HCT116 (cell line): Measurements from ENCODE around the gene BST1. TPM values are rescaled to one million over a fixed set of nuclear protein-coding genes. Genes with fewer than 3 reads are reported as not detected.

Experiments used
- ATAC-seq: fragments of 200-7000 bp; cut with Tn5 transposase; 2 replicates; pipeline ENCODE4 v1.9.1; 2020; ENCODE audit warnings: mild to moderate bottlenecking, moderate library complexity
- BruUV-seq: library from RNA; stranded (reverse); fragments of 400-500 nt; replicated peaks from 2 replicates; lab custom pipeline; 2021; lab: Mats Ljungman, UMichigan
- CTCF ChIA-PET: fragments of 300-600 bp; sonication (Branson Sonifier 250); formaldehyde crosslinking; loops from one replicate; lab custom pipeline; 2021; ENCODE audit warnings: antibody characterized with exemption; lab: Charles Lee
- POLR2A ChIA-PET: fragments of 300-600, 350-600 bp; sonication (Branson Sonifier 250); formaldehyde crosslinking; loops from one replicate; lab custom pipeline; 2021; ENCODE audit warnings: antibody characterized with exemption; lab: Charles Lee
- RAD21 ChIA-PET, 2 experiments: fragments of 300-600 bp; sonication (Branson Sonifier 250); formaldehyde crosslinking; loops; one replicate each; lab custom pipeline; 2023; ENCODE audit warnings: low total read pairs in 2 of 2; ENCODE audit not compliant: uncharacterized antibody in 2 of 2, unreplicated experiment in 2 of 2, low non-redundant PET in 1 of 2; lab: Charles Lee
- DNase-seq: peaks from one replicate; pipeline ENCODE4 v3.0.0-alpha.2; 2010; ENCODE audit warnings: low read depth, low spot score
- H2AFZ ChIP-seq: fragments of 200-600 bp; shearing (Covaris generic), sonication (generic); 2 replicates; pipeline ENCODE4 v1.6.1; 2017; ENCODE audit warnings: low read depth, mixed run types, mixed read lengths, antibody characterized with exemption, low read length; ENCODE audit not compliant: poor library complexity, severe bottlenecking
- H3K27ac ChIP-seq: 2 replicates; pipeline ENCODE4 v1.5.1; 2012; ENCODE audit warnings: low read depth, low read length
- H3K27me3 ChIP-seq: fragments of 200-600 bp; sonication (generic); 2 replicates; pipeline ENCODE4 v1.6.1; 2016; ENCODE audit warnings: mixed run types, low read length, mixed read lengths; ENCODE audit not compliant: insufficient read depth
- H3K36me3 ChIP-seq, 2 experiments: fragments of 200-500 bp in 1 of 2; fragments of 200-600 bp in 1 of 2; sonication (Bioruptor generic) in 1 of 2; sonication (generic) in 1 of 2; 2 replicates each; pipeline versions ENCODE4 v1.5.1 to v1.6.1; 2014 to 2016; ENCODE audit warnings: low read length in 2 of 2, inconsistent platforms in 1 of 2, mixed read lengths in 1 of 2, mixed run types in 1 of 2; ENCODE audit not compliant: insufficient read depth in 2 of 2, control insufficient read depth in 1 of 2
- H3K4me1 ChIP-seq, 2 experiments: fragments of 200-600 bp in 1 of 2; sonication (generic) in 1 of 2; 2 replicates each; pipeline versions ENCODE4 v1.5.1 to v1.6.1; 2012 to 2017; ENCODE audit warnings: low read length in 2 of 2, inconsistent platforms in 1 of 2, mild to moderate bottlenecking in 1 of 2, mixed read lengths in 1 of 2, mixed run types in 1 of 2, moderate library complexity in 1 of 2; ENCODE audit not compliant: insufficient read depth in 2 of 2, control insufficient read depth in 1 of 2
- H3K4me2 ChIP-seq: fragments of 200-600 bp; sonication (generic); 2 replicates; pipeline ENCODE4 v1.6.1; 2017; ENCODE audit warnings: mixed run types, low read length, mixed read lengths
- H3K4me3 ChIP-seq, 2 experiments: fragments of 200-600 bp in 1 of 2; sonication (generic) in 1 of 2; replicated peaks in 1 of 2; 2 replicates each; pipeline ENCODE4 v1.5.1; 2011 to 2016; ENCODE audit warnings: low read length in 2 of 2, control low read depth in 1 of 2, low read depth in 1 of 2, mild to moderate bottlenecking in 1 of 2, mixed read lengths in 1 of 2, mixed run types in 1 of 2
- H3K79me2 ChIP-seq: fragments of 200-600 bp; sonication (generic); 2 replicates; pipeline ENCODE4 v1.6.1; 2017; ENCODE audit warnings: mild to moderate bottlenecking, mixed run types, low read length, moderate library complexity, mixed read lengths; ENCODE audit not compliant: insufficient read depth
- H3K9ac ChIP-seq: fragments of 200-600 bp; sonication (generic); 2 replicates; pipeline ENCODE4 v1.6.1; 2016; ENCODE audit warnings: low read length, mixed read lengths
- H3K9me2 ChIP-seq: fragments of 200-600 bp; sonication (generic), shearing (Covaris generic); 2 replicates; pipeline ENCODE4 v1.6.1; 2017; ENCODE audit warnings: mixed run types, mild to moderate bottlenecking, moderate library complexity; ENCODE audit not compliant: insufficient read depth
- H3K9me3 ChIP-seq, 2 experiments: fragments of 200-500 bp in 1 of 2; fragments of 200-600 bp in 1 of 2; sonication (Bioruptor generic) in 1 of 2; sonication (generic) in 1 of 2; 2 replicates each; pipeline ENCODE4 v1.6.1; 2014 to 2017; ENCODE audit warnings: low read length in 2 of 2, mixed read lengths in 2 of 2, inconsistent platforms in 1 of 2, low read depth in 1 of 2, mild to moderate bottlenecking in 1 of 2, mixed run types in 1 of 2, moderate library complexity in 1 of 2; ENCODE audit not compliant: control insufficient read depth in 1 of 2, insufficient read depth in 1 of 2
- H4K20me1 ChIP-seq: fragments of 200-600 bp; sonication (generic), shearing (Covaris generic); 2 replicates; pipeline ENCODE4 v1.6.1; 2017; ENCODE audit warnings: mixed run types, mild to moderate bottlenecking, moderate library complexity; ENCODE audit not compliant: insufficient read depth
- CBX3 ChIP-seq: IDR thresholded peaks from 2 replicates; pipeline ENCODE4 v1.6.1; 2012; ENCODE audit warnings: low read depth
- CEBPB ChIP-seq: IDR thresholded peaks from 2 replicates; pipeline ENCODE4 v1.6.1; 2012; ENCODE audit warnings: low read depth
- CTCF ChIP-seq, 3 experiments: fragments of 200-600 bp in 1 of 3; sonication (generic) in 1 of 3; IDR thresholded peaks in 2 of 3; conservative IDR thresholded peaks in 1 of 3; 2 replicates each; pipeline ENCODE4 v1.5.1; 2012 to 2017; ENCODE audit warnings: low read depth in 2 of 3, low read length in 2 of 3, antibody characterized with exemption in 1 of 3, borderline replicate concordance in 1 of 3, control low read depth in 1 of 3, mild to moderate bottlenecking in 1 of 3, mixed read lengths in 1 of 3, mixed run types in 1 of 3, moderate library complexity in 1 of 3; ENCODE audit not compliant: insufficient read depth in 1 of 3
- ELF1 ChIP-seq: IDR thresholded peaks from 2 replicates; pipeline ENCODE4 v1.6.1; 2012; ENCODE audit warnings: low read depth, borderline replicate concordance
- EZH2 ChIP-seq: fragments of 200-600 bp; sonication (generic); IDR thresholded peaks from 2 replicates; pipeline ENCODE4 v1.6.1; 2017; ENCODE audit warnings: antibody characterized with exemption, mixed run types
- EZH2phosphoT487 ChIP-seq: fragments of 200-600 bp; IDR thresholded peaks from 2 replicates; pipeline ENCODE4 v1.6.1; 2018; ENCODE audit warnings: antibody characterized with exemption, borderline replicate concordance
- FOSL1 ChIP-seq: IDR thresholded peaks from 2 replicates; pipeline ENCODE4 v1.6.1; 2012; ENCODE audit warnings: low read depth
- JUND ChIP-seq: IDR thresholded peaks from 2 replicates; pipeline ENCODE4 v1.6.1; 2012
- MAX ChIP-seq: IDR thresholded peaks from 2 replicates; pipeline ENCODE4 v1.6.1; 2012
- RAD21 ChIP-seq: IDR thresholded peaks from 2 replicates; pipeline ENCODE4 v1.6.1; 2012; ENCODE audit warnings: low read depth, mild to moderate bottlenecking
- REST ChIP-seq: IDR thresholded peaks from 2 replicates; pipeline ENCODE4 v1.6.1; 2012; ENCODE audit warnings: low read depth
- SP1 ChIP-seq: IDR thresholded peaks from 2 replicates; pipeline ENCODE4 v1.6.1; 2012; ENCODE audit warnings: low read depth
- SRF ChIP-seq: IDR thresholded peaks from 2 replicates; pipeline ENCODE4 v1.6.1; 2012; ENCODE audit warnings: low read depth
- TCF7L2 ChIP-seq: IDR thresholded peaks from 2 replicates; pipeline ENCODE4 v1.7.0; 2011; ENCODE audit warnings: borderline replicate concordance, inconsistent platforms; ENCODE audit not compliant: insufficient read depth, insufficient read length; ENCODE audit errors: extremely low read depth
- YY1 ChIP-seq: IDR thresholded peaks from 2 replicates; pipeline ENCODE4 v1.6.1; 2011; ENCODE audit warnings: low read length, low read depth, moderate library complexity, mild to moderate bottlenecking; ENCODE audit not compliant: insufficient replicate concordance; ENCODE audit errors: extremely low read depth
- ZFX ChIP-seq: fragments of 450-650 bp; IDR thresholded peaks from 2 replicates; pipeline ENCODE4 v1.6.1; 2017
- intact Hi-C: fragments of 100-400 bp; cut with micrococcal nuclease; formaldehyde crosslinking; loops from 2 replicates; pipeline ENCODE4 v1.10.0; 2022
- total RNA-seq: library from RNA; stranded (reverse); gene quantifications from one replicate; pipeline ENCODE4 v1.2.1, GENCODE V29; 2021; ENCODE audit not compliant: unreplicated experiment
- TF ChIP-seq, protein P1 (sequence below): IDR thresholded peaks from 2 replicates; pipeline ENCODE4 v1.6.1; 2011; ENCODE audit warnings: mild to moderate bottlenecking, low read length, moderate library complexity; ENCODE audit not compliant: insufficient replicate concordance; ENCODE audit errors: extremely low read depth

The BST1 gene
- total RNA-seq, 1 experiment from 2014 or later: 0.44 TPM

DNA sequence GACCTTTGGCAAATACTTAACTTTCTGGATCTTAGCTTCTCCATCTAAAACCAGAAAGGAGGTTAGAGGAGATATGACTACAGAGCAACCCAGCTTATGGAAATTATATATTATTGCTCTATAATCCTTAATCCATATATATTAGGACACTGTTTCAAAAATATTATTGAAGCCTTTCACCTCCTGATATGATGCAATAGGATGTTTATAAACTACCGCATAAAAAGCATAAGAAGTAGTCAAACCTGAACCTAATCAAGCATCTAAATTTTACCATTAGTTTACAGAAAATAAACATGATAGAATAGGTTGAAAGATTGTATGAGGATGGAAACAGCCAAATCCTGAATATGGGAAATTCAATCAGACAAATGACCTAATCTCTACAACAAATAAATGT is 26.8 kb upstream of the BST1 start:
- H4K20me1 ChIP-seq: no peaks in the 10 kb centered on the region
- POLR2A ChIA-PET: interaction anchor here (0.9 to 1.3 kb wide), 3 partner anchors 9 to 17 kb away, joined by 3 to 6 read pairs (median 3); no protein-coding TSS in a partner anchor
- H3K79me2 ChIP-seq: peaks cover 100% of the 10 kb centered on the region
- TF ChIP-seq EZH2: no peak
- TF ChIP-seq FOSL1: no peak
- TF ChIP-seq, protein P1, sequence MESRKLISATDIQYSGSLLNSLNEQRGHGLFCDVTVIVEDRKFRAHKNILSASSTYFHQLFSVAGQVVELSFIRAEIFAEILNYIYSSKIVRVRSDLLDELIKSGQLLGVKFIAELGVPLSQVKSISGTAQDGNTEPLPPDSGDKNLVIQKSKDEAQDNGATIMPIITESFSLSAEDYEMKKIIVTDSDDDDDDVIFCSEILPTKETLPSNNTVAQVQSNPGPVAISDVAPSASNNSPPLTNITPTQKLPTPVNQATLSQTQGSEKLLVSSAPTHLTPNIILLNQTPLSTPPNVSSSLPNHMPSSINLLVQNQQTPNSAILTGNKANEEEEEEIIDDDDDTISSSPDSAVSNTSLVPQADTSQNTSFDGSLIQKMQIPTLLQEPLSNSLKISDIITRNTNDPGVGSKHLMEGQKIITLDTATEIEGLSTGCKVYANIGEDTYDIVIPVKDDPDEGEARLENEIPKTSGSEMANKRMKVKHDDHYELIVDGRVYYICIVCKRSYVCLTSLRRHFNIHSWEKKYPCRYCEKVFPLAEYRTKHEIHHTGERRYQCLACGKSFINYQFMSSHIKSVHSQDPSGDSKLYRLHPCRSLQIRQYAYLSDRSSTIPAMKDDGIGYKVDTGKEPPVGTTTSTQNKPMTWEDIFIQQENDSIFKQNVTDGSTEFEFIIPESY: no peak
- no peak for TF ChIP-seq SRF
- no peak for TF ChIP-seq CEBPB
- no peak for TF ChIP-seq ELF1
- TF ChIP-seq MAX: no peak
- no peak for TF ChIP-seq YY1
- no peak for TF ChIP-seq REST
- no peak for TF ChIP-seq TCF7L2
- no peak for TF ChIP-seq ZFX
- TF ChIP-seq EZH2phosphoT487: no peak
- TF ChIP-seq RAD21: no peak
- TF ChIP-seq CTCF (IDR thresholded peaks at IDR 0.05 in 2 of 3, conservative IDR thresholded peaks at IDR 0.05 in 1 of 3; ENCODE audit: borderline replicate concordance in 1 of 3, insufficient read depth in 1 of 3, low read depth in 2 of 3, low read length in 2 of 3): no peak
- TF ChIP-seq JUND: no peak
- TF ChIP-seq SP1: no peak
- no peak for TF ChIP-seq CBX3
- no peak overlapping the region for H3K4me3 ChIP-seq
- H3K4me2 ChIP-seq: no peak overlapping the region
- H3K27ac ChIP-seq: no peak overlapping the region
- CTCF ChIA-PET: interaction anchor here (0.7 to 0.9 kb wide), 2 partner anchors 197 to 479 kb away, joined by 3 to 4 read pairs; no protein-coding TSS in a partner anchor
- H3K27me3 ChIP-seq: no peaks in the 10 kb centered on the region
- H2AFZ ChIP-seq: no peak overlapping the region
- no peaks in the 10 kb centered on the region for H3K9me3 ChIP-seq
- RAD21 ChIA-PET: no interaction called here
- peaks cover 22 to 51% of the 10 kb centered on the region in 2 experiments for H3K4me1 ChIP-seq
- DNase-seq: no peak
- intact Hi-C loops: no loop called here
- H3K36me3 ChIP-seq: no peaks in the 10 kb centered on the region
- no TSS peak for BruUV-seq
- H3K9me2 ChIP-seq: no peaks in the 10 kb centered on the region
- ATAC-seq: no peak
- no peak overlapping the region for H3K9ac ChIP-seq
